ENCODE results near the gene RAB35. TPM values are rescaled to one million over a fixed set of nuclear protein-coding genes. Genes with fewer than 3 reads are reported as not detected.

Gene RAB35
- 60.9 TPM for polyA plus RNA-seq (2013, experiment 1 of 2; ENCODE audit: insufficient read length)
- 51.9 TPM for polyA plus RNA-seq (2013, experiment 2 of 2; ENCODE audit: insufficient read length)

- no peak for DNase-seq
These were observed at the start of gene RAB35 for GRCh38 chr12:120116441-120116791. Gene RAB35, minus strand, starts transcription at chr12:120116753. Its CDS starts 103 bp downstream, at chr12:120116650.

- no peak for DNase-seq
These were observed 47.7 kb upstream of the RAB35 start for GRCh38 chr12:120164293-120164692.

- no peak for DNase-seq
These were observed 46.2 kb upstream of the RAB35 start for GRCh38 chr12:120162763-120163162.

- no peak for DNase-seq
These were observed 45.3 kb upstream of the RAB35 start for GRCh38 chr12:120161852-120162251.

GRCh38 chr12:120159509-120160237 lies 43.1 kb upstream of the RAB35 start:
- DNase-seq: no peak

- no peak for DNase-seq
These were observed 41.8 kb upstream of the RAB35 start for GRCh38 chr12:120158351-120158750.

GRCh38 chr12:120157678-120158077 lies 41.1 kb upstream of the RAB35 start:
- no peak for DNase-seq

GRCh38 chr12:120156315-120157259 lies 40.0 kb upstream of the RAB35 start:
- no peak for DNase-seq

- DNase-seq: no peak
These were observed 38.5 kb upstream of the RAB35 start for GRCh38 chr12:120155072-120155471.

- no peak for DNase-seq
These were observed 34.5 kb upstream of the RAB35 start for GRCh38 chr12:120150919-120151525.

GRCh38 chr12:120148011-120148410 lies 31.5 kb upstream of the RAB35 start:
- no peak for DNase-seq

- DNase-seq: no peak
These were observed 28.6 kb upstream of the RAB35 start for GRCh38 chr12:120145164-120145563.

GRCh38 chr12:120144215-120144614 lies 27.7 kb upstream of the RAB35 start:
- no peak for DNase-seq

- DNase-seq: no peak
These were observed 25.8 kb upstream of the RAB35 start for GRCh38 chr12:120142231-120142877.

GRCh38 chr12:120141336-120141735 lies 24.8 kb upstream of the RAB35 start:
- DNase-seq: no peak

GRCh38 chr12:120140603-120141002 lies 24.1 kb upstream of the RAB35 start:
- DNase-seq: no peak

- DNase-seq: no peak
These were observed 23.4 kb upstream of the RAB35 start for GRCh38 chr12:120139958-120140357.

- no peak for DNase-seq
These were observed 21.8 kb upstream of the RAB35 start for GRCh38 chr12:120138366-120138765.

GRCh38 chr12:120137833-120138232 lies 21.3 kb upstream of the RAB35 start:
- DNase-seq: no peak

GRCh38 chr12:120136093-120136770 lies 19.7 kb upstream of the RAB35 start:
- no peak for DNase-seq

- DNase-seq: no peak
These were observed 17.9 kb upstream of the RAB35 start for GRCh38 chr12:120134307-120134980.

Data from fibroblast of skin of scalp (primary cell).